Endodermal cell (in vitro differentiated cells): ENCODE data around the gene ARMC6. TPM values are rescaled to one million over a fixed set of nuclear protein-coding genes. Genes with fewer than 3 reads are reported as not detected.
"Not testable (repeated sequence)": the region's sequence is repeated elsewhere in the genome, so short reads cannot be mapped to it uniquely, and the experiment has no call there.

Source experiments
- DNase-seq: peaks from one replicate; pipeline ENCODE4 v3.0.0-alpha.2; 2017
- H3K27ac ChIP-seq: 2 replicates; pipeline ENCODE4 v1.5.1; 2013; ENCODE audit warnings: mild to moderate bottlenecking, low read depth, low read length, moderate library complexity
- H3K27me3 ChIP-seq: 2 replicates; pipeline ENCODE4 v1.6.1; 2013; ENCODE audit warnings: mild to moderate bottlenecking, low read length, moderate library complexity; ENCODE audit not compliant: insufficient read depth, control insufficient read depth, poor library complexity, severe bottlenecking
- H3K36me3 ChIP-seq: 2 replicates; pipeline ENCODE4 v1.7.0; 2013; ENCODE audit warnings: mild to moderate bottlenecking, low read length, moderate library complexity; ENCODE audit not compliant: control insufficient read depth, insufficient read depth
- H3K4me1 ChIP-seq: one replicate; pipeline ENCODE4 v1.7.0; 2013; ENCODE audit warnings: low read length; ENCODE audit not compliant: control insufficient read depth, insufficient read depth
- H3K4me3 ChIP-seq: 2 replicates; pipeline ENCODE4 v1.5.1; 2013; ENCODE audit warnings: mild to moderate bottlenecking, low read length, moderate library complexity
- H3K9ac ChIP-seq: 2 replicates; pipeline ENCODE4 v1.6.1; 2013; ENCODE audit warnings: mild to moderate bottlenecking, low read length, moderate library complexity; ENCODE audit not compliant: poor library complexity, severe bottlenecking; ENCODE audit errors: extremely low read depth
- H3K9me3 ChIP-seq: 2 replicates; pipeline ENCODE4 v1.6.1; 2013; ENCODE audit warnings: mild to moderate bottlenecking, low read length, moderate library complexity; ENCODE audit not compliant: control insufficient read depth
- H3K27ac Mint-ChIP-seq: 2 replicates; pipeline ENCODE4 v1.8.0; 2020; ENCODE audit warnings: mixed read lengths
- H3K27me3 Mint-ChIP-seq: 2 replicates; pipeline ENCODE4 v1.8.0; 2021; ENCODE audit warnings: mild to moderate bottlenecking, mixed read lengths; ENCODE audit not compliant: insufficient read depth
- H3K36me3 Mint-ChIP-seq: 2 replicates; pipeline ENCODE4 v1.8.0; 2020; ENCODE audit warnings: low read depth, mixed read lengths
- H3K4me1 Mint-ChIP-seq: 2 replicates; pipeline ENCODE4 v1.8.0; 2020; ENCODE audit warnings: mixed read lengths
- H3K4me3 Mint-ChIP-seq: 2 replicates; pipeline ENCODE4 v1.8.0; 2020; ENCODE audit warnings: mild to moderate bottlenecking, moderate library complexity, mixed read lengths
- H3K9me3 Mint-ChIP-seq: 2 replicates; pipeline ENCODE4 v1.8.0; 2020; ENCODE audit warnings: mild to moderate bottlenecking, mixed read lengths
- WGBS, 2 experiments: methylation state at CpG; one replicate each; pipeline versions ENCODE4 v1.1.5 to v1.1.7; 2013; ENCODE audit warnings: missing lambda C conversion rate in 2 of 2, mixed read lengths in 1 of 2; ENCODE audit not compliant: insufficient coverage in 1 of 2, insufficient read length in 1 of 2; 5-methylcytosine and 5-hydroxymethylcytosine counted together
- total RNA-seq, 2 donors: library from RNA; stranded (reverse); fragmentation: NEBNext Ultra II Directional in 1 of 2; extraction: Animal tissue kit (Norgen Biotek cat#: 25700) in 1 of 2; gene quantifications; 2 replicates in 1 of 2; 3 replicates in 1 of 2; pipeline ENCODE4 v1.2.1, GENCODE V29; 2021
- TF ChIP-seq, protein P1 (sequence below): fragments of 200-600 bp; sonication (generic); conservative IDR thresholded peaks from 2 replicates; pipeline ENCODE4 v1.5.0; 2021; ENCODE audit warnings: antibody characterized with exemption, mild to moderate bottlenecking

Gene ARMC6
- total RNA-seq, 2 donors from 2014 or later: 26.1 to 37.8 TPM

- Mint-ChIP-seq H3K4me3 (no peak overlapping the region), H3K27me3 (no peaks in the 10 kb centered on the region), H3K27ac (peak overlapping the region; percentile 14), H3K4me1 (no peaks in the 10 kb centered on the region), H3K9me3 (no peaks in the 10 kb centered on the region), H3K36me3 (peaks cover 72% of the 10 kb centered on the region)
- DNase-seq: no peak
- peaks cover 83% of the 10 kb centered on the region for H3K36me3 ChIP-seq
- no peaks in the 10 kb centered on the region for H3K4me1 ChIP-seq
- H3K9ac ChIP-seq: no peak overlapping the region
- 92 to 100% methylated on average over 2 to 4 of the region's 4 CpGs for WGBS, 2 experiments
- H3K9me3 ChIP-seq: no peaks in the 10 kb centered on the region
- no peaks in the 10 kb centered on the region for H3K27me3 ChIP-seq
- TF ChIP-seq, protein P1, sequence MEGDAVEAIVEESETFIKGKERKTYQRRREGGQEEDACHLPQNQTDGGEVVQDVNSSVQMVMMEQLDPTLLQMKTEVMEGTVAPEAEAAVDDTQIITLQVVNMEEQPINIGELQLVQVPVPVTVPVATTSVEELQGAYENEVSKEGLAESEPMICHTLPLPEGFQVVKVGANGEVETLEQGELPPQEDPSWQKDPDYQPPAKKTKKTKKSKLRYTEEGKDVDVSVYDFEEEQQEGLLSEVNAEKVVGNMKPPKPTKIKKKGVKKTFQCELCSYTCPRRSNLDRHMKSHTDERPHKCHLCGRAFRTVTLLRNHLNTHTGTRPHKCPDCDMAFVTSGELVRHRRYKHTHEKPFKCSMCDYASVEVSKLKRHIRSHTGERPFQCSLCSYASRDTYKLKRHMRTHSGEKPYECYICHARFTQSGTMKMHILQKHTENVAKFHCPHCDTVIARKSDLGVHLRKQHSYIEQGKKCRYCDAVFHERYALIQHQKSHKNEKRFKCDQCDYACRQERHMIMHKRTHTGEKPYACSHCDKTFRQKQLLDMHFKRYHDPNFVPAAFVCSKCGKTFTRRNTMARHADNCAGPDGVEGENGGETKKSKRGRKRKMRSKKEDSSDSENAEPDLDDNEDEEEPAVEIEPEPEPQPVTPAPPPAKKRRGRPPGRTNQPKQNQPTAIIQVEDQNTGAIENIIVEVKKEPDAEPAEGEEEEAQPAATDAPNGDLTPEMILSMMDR: no peak
- no peak overlapping the region for H3K27ac ChIP-seq
- no peak overlapping the region for H3K4me3 ChIP-seq
These were observed 10.9 kb upstream of the ARMC6 start for GRCh38 chr19:19022380-19022961.

GRCh38 chr19:19023376-19023775 is 10.0 kb upstream of the ARMC6 start:
- not testable (repeated sequence) for H3K4me1 Mint-ChIP-seq, H3K27me3 ChIP-seq, H3K27ac Mint-ChIP-seq, H3K4me3 Mint-ChIP-seq, H3K9me3 Mint-ChIP-seq, DNase-seq, H3K4me3 ChIP-seq, H3K27ac ChIP-seq, H3K4me1 ChIP-seq, H3K9me3 ChIP-seq, H3K9ac ChIP-seq, H3K27me3 Mint-ChIP-seq
- 50 to 100% methylated on average over 1 of the region's 1 CpG for WGBS, 2 experiments
- H3K36me3 Mint-ChIP-seq: peaks cover 71% of the 10 kb centered on the region
- H3K36me3 ChIP-seq: peaks cover 83% of the 10 kb centered on the region

- Mint-ChIP-seq H3K36me3 (peaks cover 79% of the 10 kb centered on the region), H3K4me1 (no peaks in the 10 kb centered on the region), H3K9me3 (no peaks in the 10 kb centered on the region), H3K4me3 (no peak overlapping the region), H3K27me3 (no peaks in the 10 kb centered on the region), H3K27ac (peak overlapping the region; percentile 20)
- no peak for DNase-seq
- H3K4me3 ChIP-seq: no peak overlapping the region
- WGBS, 2 experiments: 96% methylated on average over 11 of the region's 11 CpGs
- no peaks in the 10 kb centered on the region for H3K27me3 ChIP-seq
- H3K27ac ChIP-seq: no peak overlapping the region
- H3K9ac ChIP-seq: no peak overlapping the region
- H3K4me1 ChIP-seq: no peaks in the 10 kb centered on the region
- no peaks in the 10 kb centered on the region for H3K9me3 ChIP-seq
- TF ChIP-seq, protein P1: no peak
- H3K36me3 ChIP-seq: peaks cover 86% of the 10 kb centered on the region
These were observed 7.5 kb upstream of the ARMC6 start for GRCh38 chr19:19025861-19026260.
